WTC11 (cell line): ENCODE data around the gene ZNF423. TPM values are rescaled to one million over a fixed set of nuclear protein-coding genes. Genes with fewer than 3 reads are reported as not detected.

Source experiments
- ATAC-seq: fragments of 200-7000 bp; cut with Tn5 transposase; 2 replicates; pipeline ENCODE4 v1.10.0; 2021; ENCODE audit warnings: mild to moderate bottlenecking, moderate library complexity
- CTCF ChIA-PET: fragments of 300-600 bp; sonication (Branson Sonifier 250); formaldehyde crosslinking; loops from one replicate; lab custom pipeline; 2021; ENCODE audit warnings: antibody characterized with exemption; lab: Charles Lee
- POLR2A ChIA-PET: fragments of 350-600 bp; sonication (Branson Sonifier 250); formaldehyde crosslinking; loops from one replicate; lab custom pipeline; 2021; ENCODE audit warnings: antibody characterized with exemption; lab: Charles Lee
- DNase-seq: peaks from one replicate; pipeline ENCODE4 v3.0.0; 2021; ENCODE audit warnings: low spot score
- H3K27ac Mint-ChIP-seq: 2 replicates; pipeline ENCODE4 v1.8.0; 2021; ENCODE audit warnings: mixed read lengths
- H3K27me3 Mint-ChIP-seq: 2 replicates; pipeline ENCODE4 v1.8.0; 2021; ENCODE audit warnings: low read depth, mild to moderate bottlenecking, moderate library complexity, mixed read lengths
- H3K36me3 Mint-ChIP-seq: 2 replicates; pipeline ENCODE4 v1.8.0; 2021; ENCODE audit warnings: mixed read lengths
- H3K4me1 Mint-ChIP-seq: 2 replicates; pipeline ENCODE4 v1.8.0; 2022; ENCODE audit warnings: mixed read lengths
- H3K4me3 Mint-ChIP-seq: 2 replicates; pipeline ENCODE4 v1.8.0; 2021; ENCODE audit warnings: mild to moderate bottlenecking, moderate library complexity, mixed read lengths
- H3K9me3 Mint-ChIP-seq: 2 replicates; pipeline ENCODE4 v1.8.0; 2021; ENCODE audit warnings: mixed read lengths
- AR ChIP-seq: fragments of 250-450 bp; sonication (Bioruptor Pico); IDR thresholded peaks from 2 replicates; pipeline ENCODE4 v1.9.0; 2021; ENCODE audit warnings: mild to moderate bottlenecking
- ATF3 ChIP-seq: sonication (generic); formaldehyde crosslinking; conservative IDR thresholded peaks from 2 replicates; pipeline ENCODE4 v1.8.1; 2022; ENCODE audit warnings: mild to moderate bottlenecking, missing genetic modification reagents
- CBFB ChIP-seq: sonication (generic); formaldehyde crosslinking; IDR thresholded peaks from 2 replicates; pipeline ENCODE4 v1.8.1; 2022; ENCODE audit warnings: mild to moderate bottlenecking, low read depth, missing genetic modification reagents
- ESRRA ChIP-seq: sonication (generic); formaldehyde crosslinking; IDR thresholded peaks from 2 replicates; pipeline ENCODE4 v1.8.1; 2022; ENCODE audit warnings: mild to moderate bottlenecking, missing genetic modification reagents, borderline replicate concordance
- FOXK1 ChIP-seq: sonication (generic); formaldehyde crosslinking; IDR thresholded peaks from 2 replicates; pipeline ENCODE4 v1.8.0; 2022; ENCODE audit warnings: mild to moderate bottlenecking, moderate library complexity, missing genetic modification reagents
- FOXP1 ChIP-seq: sonication (generic); formaldehyde crosslinking; IDR thresholded peaks from 2 replicates; pipeline ENCODE4 v1.8.0; 2022; ENCODE audit warnings: missing genetic modification reagents, mild to moderate bottlenecking, moderate library complexity, borderline replicate concordance
- GRHL2 ChIP-seq: fragments of 250-450 bp; sonication (Bioruptor Pico); IDR thresholded peaks from 2 replicates; pipeline ENCODE4 v1.8.0; 2022; ENCODE audit warnings: mild to moderate bottlenecking, moderate library complexity; ENCODE audit not compliant: insufficient replicate concordance, severe bottlenecking
- GTF2I ChIP-seq: fragments of 250-450 bp; sonication (Bioruptor Pico); conservative IDR thresholded peaks from 2 replicates; pipeline ENCODE4 v1.4.0; 2021; ENCODE audit warnings: mild to moderate bottlenecking
- HMGA2 ChIP-seq: fragments of 250-450 bp; sonication (Bioruptor Pico); IDR thresholded peaks from 2 replicates; pipeline ENCODE4 v1.4.0; 2021; ENCODE audit warnings: mild to moderate bottlenecking, moderate library complexity
- MXD4 ChIP-seq: fragments of 250-450 bp; sonication (Bioruptor Pico); IDR thresholded peaks from 2 replicates; pipeline ENCODE4 v1.8.0; 2021; ENCODE audit warnings: mild to moderate bottlenecking, moderate library complexity, borderline replicate concordance
- RELA ChIP-seq: sonication (generic); formaldehyde crosslinking; IDR thresholded peaks from 2 replicates; pipeline ENCODE4 v1.8.1; 2022; ENCODE audit warnings: missing genetic modification reagents, mild to moderate bottlenecking, borderline replicate concordance
- TCF7 ChIP-seq: sonication (generic); formaldehyde crosslinking; IDR thresholded peaks from 2 replicates; pipeline ENCODE4 v1.8.0; 2022; ENCODE audit warnings: mild to moderate bottlenecking, low read depth, missing genetic modification reagents, moderate library complexity
- TEAD1 ChIP-seq: sonication (generic); formaldehyde crosslinking; IDR thresholded peaks from 2 replicates; pipeline ENCODE4 v1.8.0; 2022; ENCODE audit warnings: mild to moderate bottlenecking, missing genetic modification reagents
- ZBTB21 ChIP-seq: sonication (generic); formaldehyde crosslinking; IDR thresholded peaks from 2 replicates; pipeline ENCODE4 v1.8.1; 2023; ENCODE audit warnings: mild to moderate bottlenecking, missing genetic modification reagents, borderline replicate concordance
- ZNF317 ChIP-seq: sonication (generic); formaldehyde crosslinking; IDR thresholded peaks from 2 replicates; pipeline ENCODE4 v1.8.1; 2023; ENCODE audit warnings: low read depth, mild to moderate bottlenecking, moderate library complexity, missing genetic modification reagents, borderline replicate concordance
- total RNA-seq: library from RNA; stranded (reverse); gene quantifications from 3 replicates; pipeline ENCODE4 v1.2.3, GENCODE V29; 2021
- TF ChIP-seq, protein P1 (sequence below): sonication (generic); formaldehyde crosslinking; IDR thresholded peaks from 2 replicates; pipeline ENCODE4 v1.8.1; 2023; ENCODE audit warnings: mild to moderate bottlenecking, missing genetic modification reagents, borderline replicate concordance
- TF ChIP-seq, protein P2 (sequence below): fragments of 250-450 bp; sonication (Bioruptor Pico); IDR thresholded peaks from 2 replicates; pipeline ENCODE4 v1.9.0; 2021; ENCODE audit warnings: mild to moderate bottlenecking, borderline replicate concordance

Gene ZNF423
- total RNA-seq, 1 experiment from 2014 or later: 38.8 TPM

DNA sequence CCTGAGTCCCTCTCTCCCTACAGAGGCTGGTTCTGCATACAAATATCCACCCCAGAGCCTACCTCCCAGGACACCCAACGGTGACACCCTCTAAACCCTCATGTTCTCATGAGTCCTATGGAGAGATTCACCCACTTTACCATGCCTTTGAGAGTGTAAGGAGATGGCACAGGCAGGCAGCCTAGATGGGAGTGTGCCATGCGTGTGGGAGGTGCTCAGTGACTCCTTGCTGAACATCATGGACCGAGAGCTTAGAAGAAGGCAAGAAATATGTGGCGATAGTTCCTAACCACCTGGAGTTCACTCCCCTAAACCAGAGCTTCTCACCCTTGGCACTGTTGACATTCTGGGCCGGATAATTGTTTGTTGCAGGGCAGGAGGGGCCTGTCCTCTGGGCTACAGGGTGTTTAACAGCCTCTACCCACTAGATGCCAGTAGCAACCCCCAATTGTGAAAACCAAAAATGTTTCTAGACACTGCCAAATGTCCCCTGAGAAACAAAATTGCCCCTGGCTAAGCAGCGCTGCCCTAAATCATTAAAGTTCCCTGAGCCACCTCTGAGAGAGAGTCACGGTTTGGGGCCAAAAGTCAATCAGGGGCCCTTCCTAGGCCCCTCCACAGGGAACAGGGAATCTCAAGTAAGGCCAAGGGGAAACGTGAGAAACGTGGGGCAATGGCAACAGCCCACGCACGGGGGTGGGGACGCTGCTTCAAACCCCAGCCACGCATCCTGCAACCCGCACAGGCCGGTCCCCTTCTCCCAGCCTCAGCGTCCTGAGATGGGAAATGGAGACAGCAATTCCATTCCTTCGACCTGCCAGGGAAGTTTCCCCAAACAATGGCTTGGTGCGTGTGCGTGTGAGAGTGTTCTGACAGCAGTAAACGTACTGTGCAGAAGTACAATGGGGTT is 415.5 kb downstream of the ZNF423 start:
- Mint-ChIP-seq H3K9me3 (no peaks in the 10 kb centered on the region), H3K27me3 (no peaks in the 10 kb centered on the region), H3K36me3 (no peaks in the 10 kb centered on the region), H3K27ac (0 out of 2 replicates have a peak overlapping the region, but pooled peaks have one; percentile 43), H3K4me3 (no peak overlapping the region), H3K4me1 (peaks cover 43% of the 10 kb centered on the region)
- DNase-seq: no peak
- CTCF ChIA-PET: interaction anchor here (0.7 to 3.2 kb wide), 3 partner anchors 23 to 517 kb away, joined by 3 to 9 read pairs (median 3); no protein-coding TSS in a partner anchor
- POLR2A ChIA-PET: no interaction called here
- no peak for TF ChIP-seq GRHL2 (CRISPR knock-in tag)
- TF ChIP-seq ZNF317 (CRISPR knock-in tag): no peak
- TF ChIP-seq FOXP1 (CRISPR knock-in tag): no peak
- TF ChIP-seq ESRRA (CRISPR knock-in tag): no peak
- TF ChIP-seq ATF3 (CRISPR knock-in tag): no peak
- TF ChIP-seq TEAD1: no peak
- TF ChIP-seq, protein P1, sequence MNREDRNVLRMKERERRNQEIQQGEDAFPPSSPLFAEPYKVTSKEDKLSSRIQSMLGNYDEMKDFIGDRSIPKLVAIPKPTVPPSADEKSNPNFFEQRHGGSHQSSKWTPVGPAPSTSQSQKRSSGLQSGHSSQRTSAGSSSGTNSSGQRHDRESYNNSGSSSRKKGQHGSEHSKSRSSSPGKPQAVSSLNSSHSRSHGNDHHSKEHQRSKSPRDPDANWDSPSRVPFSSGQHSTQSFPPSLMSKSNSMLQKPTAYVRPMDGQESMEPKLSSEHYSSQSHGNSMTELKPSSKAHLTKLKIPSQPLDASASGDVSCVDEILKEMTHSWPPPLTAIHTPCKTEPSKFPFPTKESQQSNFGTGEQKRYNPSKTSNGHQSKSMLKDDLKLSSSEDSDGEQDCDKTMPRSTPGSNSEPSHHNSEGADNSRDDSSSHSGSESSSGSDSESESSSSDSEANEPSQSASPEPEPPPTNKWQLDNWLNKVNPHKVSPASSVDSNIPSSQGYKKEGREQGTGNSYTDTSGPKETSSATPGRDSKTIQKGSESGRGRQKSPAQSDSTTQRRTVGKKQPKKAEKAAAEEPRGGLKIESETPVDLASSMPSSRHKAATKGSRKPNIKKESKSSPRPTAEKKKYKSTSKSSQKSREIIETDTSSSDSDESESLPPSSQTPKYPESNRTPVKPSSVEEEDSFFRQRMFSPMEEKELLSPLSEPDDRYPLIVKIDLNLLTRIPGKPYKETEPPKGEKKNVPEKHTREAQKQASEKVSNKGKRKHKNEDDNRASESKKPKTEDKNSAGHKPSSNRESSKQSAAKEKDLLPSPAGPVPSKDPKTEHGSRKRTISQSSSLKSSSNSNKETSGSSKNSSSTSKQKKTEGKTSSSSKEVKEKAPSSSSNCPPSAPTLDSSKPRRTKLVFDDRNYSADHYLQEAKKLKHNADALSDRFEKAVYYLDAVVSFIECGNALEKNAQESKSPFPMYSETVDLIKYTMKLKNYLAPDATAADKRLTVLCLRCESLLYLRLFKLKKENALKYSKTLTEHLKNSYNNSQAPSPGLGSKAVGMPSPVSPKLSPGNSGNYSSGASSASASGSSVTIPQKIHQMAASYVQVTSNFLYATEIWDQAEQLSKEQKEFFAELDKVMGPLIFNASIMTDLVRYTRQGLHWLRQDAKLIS (CRISPR knock-in tag): no peak
- TF ChIP-seq RELA: no peak
- TF ChIP-seq HMGA2: no peak
- no peak for TF ChIP-seq FOXK1 (CRISPR knock-in tag)
- TF ChIP-seq GTF2I: no peak
- no peak for TF ChIP-seq TCF7 (CRISPR knock-in tag)
- TF ChIP-seq, protein P2, sequence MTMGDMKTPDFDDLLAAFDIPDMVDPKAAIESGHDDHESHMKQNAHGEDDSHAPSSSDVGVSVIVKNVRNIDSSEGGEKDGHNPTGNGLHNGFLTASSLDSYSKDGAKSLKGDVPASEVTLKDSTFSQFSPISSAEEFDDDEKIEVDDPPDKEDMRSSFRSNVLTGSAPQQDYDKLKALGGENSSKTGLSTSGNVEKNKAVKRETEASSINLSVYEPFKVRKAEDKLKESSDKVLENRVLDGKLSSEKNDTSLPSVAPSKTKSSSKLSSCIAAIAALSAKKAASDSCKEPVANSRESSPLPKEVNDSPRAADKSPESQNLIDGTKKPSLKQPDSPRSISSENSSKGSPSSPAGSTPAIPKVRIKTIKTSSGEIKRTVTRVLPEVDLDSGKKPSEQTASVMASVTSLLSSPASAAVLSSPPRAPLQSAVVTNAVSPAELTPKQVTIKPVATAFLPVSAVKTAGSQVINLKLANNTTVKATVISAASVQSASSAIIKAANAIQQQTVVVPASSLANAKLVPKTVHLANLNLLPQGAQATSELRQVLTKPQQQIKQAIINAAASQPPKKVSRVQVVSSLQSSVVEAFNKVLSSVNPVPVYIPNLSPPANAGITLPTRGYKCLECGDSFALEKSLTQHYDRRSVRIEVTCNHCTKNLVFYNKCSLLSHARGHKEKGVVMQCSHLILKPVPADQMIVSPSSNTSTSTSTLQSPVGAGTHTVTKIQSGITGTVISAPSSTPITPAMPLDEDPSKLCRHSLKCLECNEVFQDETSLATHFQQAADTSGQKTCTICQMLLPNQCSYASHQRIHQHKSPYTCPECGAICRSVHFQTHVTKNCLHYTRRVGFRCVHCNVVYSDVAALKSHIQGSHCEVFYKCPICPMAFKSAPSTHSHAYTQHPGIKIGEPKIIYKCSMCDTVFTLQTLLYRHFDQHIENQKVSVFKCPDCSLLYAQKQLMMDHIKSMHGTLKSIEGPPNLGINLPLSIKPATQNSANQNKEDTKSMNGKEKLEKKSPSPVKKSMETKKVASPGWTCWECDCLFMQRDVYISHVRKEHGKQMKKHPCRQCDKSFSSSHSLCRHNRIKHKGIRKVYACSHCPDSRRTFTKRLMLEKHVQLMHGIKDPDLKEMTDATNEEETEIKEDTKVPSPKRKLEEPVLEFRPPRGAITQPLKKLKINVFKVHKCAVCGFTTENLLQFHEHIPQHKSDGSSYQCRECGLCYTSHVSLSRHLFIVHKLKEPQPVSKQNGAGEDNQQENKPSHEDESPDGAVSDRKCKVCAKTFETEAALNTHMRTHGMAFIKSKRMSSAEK (CRISPR knock-in tag): no peak
- no peak for TF ChIP-seq AR (CRISPR knock-in tag)
- TF ChIP-seq CBFB (CRISPR knock-in tag): no peak
- no peak for TF ChIP-seq ZBTB21 (CRISPR knock-in tag)
- TF ChIP-seq MXD4 (CRISPR knock-in tag): no peak
- ATAC-seq: no peak
